GM20431 (cell line): ENCODE measurements around the gene UBA1.

Experiments
- in situ Hi-C: fragments of 300-500 bp; cut with MseI, MboI; formaldehyde crosslinking; loops from one replicate; pipeline ENCODE4 v1.15.0; 2020; ENCODE audit warnings: low sequenced_read_pairs; ENCODE audit not compliant: unreplicated experiment

Gene UBA1

DNA sequence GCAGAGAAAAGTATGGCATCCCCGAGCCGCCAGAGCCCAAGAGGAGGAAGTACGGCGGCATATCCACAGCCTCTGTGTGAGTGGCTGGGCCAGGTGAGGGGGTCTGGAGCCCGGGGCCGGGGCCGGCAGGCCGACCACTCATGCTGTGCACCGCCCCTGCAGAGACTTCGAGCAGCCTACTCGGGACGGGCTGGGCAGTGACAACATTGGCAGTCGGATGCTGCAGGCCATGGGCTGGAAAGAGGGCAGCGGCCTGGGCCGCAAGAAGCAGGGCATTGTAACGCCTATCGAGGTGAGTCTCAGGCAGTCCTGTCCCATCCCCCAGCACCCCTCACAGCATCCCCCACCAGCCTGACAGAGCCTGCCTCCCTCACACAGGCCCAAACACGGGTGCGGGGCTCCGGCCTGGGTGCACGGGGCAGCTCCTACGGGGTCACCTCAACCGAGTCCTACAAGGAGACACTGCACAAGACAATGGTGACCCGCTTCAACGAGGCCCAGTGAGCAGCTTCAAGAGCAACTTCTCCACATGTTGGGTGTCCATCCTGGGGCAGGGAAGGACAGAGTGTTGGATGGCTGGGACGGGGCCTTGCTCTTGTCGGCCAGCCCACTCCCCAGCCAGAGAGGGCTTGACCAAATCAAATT lies 7.4 kb upstream of the UBA1 start:
- in situ Hi-C loops: no loop called here

DNA sequence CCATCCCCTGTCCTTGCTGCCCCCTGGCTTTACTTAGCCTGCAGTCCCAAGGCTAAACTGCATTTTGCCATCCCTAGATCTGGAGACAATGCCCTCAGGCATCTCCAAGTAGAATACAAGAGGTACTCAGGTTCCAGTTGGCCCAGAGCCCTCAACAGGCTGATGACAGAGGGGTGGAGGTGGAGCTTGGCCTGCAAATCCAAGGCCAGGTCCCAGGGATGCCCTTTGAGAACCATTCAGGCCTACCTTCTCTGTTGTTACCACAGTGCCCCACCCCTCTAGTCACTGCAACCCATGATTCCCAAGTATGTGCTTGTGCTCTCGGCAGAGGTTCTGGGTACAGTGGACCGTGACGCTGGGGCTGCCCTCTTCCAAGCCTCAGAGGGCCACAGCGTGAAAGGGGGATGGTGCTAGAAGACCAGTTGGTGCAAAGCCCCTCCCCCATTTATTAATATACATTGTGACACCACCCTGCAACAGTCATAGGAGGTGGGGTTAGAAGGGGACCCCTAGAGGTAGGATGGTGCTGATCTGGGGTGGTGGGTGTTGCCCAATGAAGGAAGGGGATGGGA lies 6.4 kb upstream of the UBA1 start:
- in situ Hi-C loops: no loop called here

GRCh38 chrX:47189906-47190305 lies 3.7 kb upstream of the UBA1 start:
- in situ Hi-C loops: no loop called here

- in situ Hi-C loops: no loop called here
These were observed 3.0 kb upstream of the UBA1 start for GRCh38 chrX:47190445-47191269.

- in situ Hi-C loops: no loop called here
These were observed 2.3 kb upstream of the UBA1 start for GRCh38 chrX:47191331-47191730.

GRCh38 chrX:47191806-47192401 lies 1.7 kb upstream of the UBA1 start:
- in situ Hi-C loops: no loop called here

DNA sequence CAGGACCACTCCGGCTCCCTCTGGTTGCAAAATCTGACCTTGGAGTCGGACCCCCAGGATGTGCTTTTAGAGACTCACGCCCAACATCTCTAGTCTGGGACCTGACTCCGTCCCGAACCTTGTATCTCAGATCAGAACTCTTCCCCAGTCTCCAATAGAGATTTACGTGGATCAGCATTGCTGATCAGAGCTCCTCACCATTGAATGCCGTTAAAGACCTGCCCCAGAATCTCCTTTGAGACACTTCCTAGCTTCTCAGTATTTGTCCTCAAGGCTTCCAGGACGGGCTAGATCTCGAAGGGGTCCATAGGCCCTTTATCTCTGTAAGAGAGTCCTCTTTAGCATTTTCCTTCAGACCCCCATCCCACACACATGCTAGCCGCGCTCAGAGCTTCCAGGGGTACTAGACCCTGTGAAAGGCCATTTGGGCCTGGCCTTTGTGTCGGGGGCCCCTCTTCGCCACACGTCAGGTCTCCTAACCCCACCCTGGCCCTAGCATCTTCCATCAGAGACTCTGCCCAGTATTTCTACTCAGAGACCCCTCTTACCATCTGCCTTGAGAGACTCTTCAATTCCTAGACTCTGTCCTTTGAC lies 662 bp downstream of the UBA1 start:
- in situ Hi-C loops: no loop called here

GRCh38 chrX:47196098-47196497 lies 2.5 kb downstream of the UBA1 start:
- in situ Hi-C loops: no loop called here

DNA sequence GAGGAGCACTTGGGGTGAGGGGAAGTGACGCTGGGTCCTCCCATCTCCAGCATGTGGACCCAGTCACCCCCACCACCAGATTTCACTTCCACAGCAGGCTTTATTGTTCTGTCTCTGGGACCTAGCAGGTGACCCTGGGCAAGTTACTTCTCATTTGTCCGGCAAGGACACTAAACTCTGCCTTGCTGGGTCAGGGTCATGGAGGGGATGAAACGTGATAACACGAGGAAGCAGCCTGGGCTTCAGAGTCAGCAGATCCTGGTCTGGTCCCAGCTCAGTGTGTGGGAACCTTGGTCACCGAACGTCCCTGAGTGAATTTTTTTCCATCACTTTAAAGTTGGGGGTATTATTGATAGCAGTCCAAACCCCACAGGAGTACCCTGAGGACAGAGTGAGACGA lies 3.9 kb downstream of the UBA1 start:
- in situ Hi-C loops: no loop called here

- in situ Hi-C loops: no loop called here
These were observed 4.5 kb downstream of the UBA1 start for GRCh38 chrX:47198026-47198686.

DNA sequence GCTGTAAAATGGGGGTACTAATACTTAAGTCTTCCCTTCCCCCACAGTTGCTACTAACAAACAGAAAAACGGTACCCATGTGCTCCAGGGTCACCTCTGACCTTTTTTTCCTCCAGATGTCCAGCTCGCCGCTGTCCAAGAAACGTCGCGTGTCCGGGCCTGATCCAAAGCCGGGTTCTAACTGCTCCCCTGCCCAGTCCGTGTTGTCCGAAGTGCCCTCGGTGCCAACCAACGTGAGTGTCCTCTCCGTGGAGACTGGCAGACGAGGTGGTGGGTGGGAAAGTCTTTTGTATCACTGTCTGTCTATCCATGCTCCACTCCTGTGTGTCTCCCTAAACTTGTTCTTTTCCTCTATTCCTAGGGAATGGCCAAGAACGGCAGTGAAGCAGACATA lies 5.1 kb downstream of the UBA1 start:
- in situ Hi-C loops: no loop called here

DNA sequence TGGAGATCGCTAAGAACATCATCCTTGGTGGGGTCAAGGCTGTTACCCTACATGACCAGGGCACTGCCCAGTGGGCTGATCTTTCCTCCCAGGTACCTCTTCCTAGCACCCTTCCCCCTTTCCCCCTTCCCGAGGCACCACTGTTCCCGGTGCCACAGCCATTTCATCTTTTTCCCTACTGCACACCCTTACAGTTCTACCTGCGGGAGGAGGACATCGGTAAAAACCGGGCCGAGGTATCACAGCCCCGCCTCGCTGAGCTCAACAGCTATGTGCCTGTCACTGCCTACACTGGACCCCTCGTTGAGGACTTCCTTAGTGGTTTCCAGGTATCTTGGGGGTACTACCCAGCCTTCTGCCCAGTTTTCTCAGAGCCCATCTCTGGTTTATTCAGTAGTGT lies 5.7 kb downstream of the UBA1 start:
- in situ Hi-C loops: no loop called here

GRCh38 chrX:47200385-47201150 lies 6.9 kb downstream of the UBA1 start:
- in situ Hi-C loops: no loop called here

GRCh38 chrX:47201345-47201944 lies 7.8 kb downstream of the UBA1 start:
- in situ Hi-C loops: no loop called here

DNA sequence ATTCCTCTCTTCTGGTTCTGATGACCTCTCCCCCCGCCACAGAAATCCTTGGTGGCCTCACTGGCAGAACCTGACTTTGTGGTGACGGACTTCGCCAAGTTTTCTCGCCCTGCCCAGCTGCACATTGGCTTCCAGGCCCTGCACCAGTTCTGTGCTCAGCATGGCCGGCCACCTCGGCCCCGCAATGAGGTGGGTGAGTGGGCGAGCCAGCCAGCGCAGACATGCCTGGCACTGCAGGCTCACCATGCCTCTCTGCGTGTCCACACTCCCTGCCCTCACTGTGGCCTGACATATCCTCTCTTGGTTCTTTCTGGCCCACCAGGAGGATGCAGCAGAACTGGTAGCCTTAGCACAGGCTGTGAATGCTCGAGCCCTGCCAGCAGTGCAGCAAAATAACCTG lies 8.7 kb downstream of the UBA1 start:
- in situ Hi-C loops: no loop called here

- in situ Hi-C loops: no loop called here
These were observed 9.2 kb downstream of the UBA1 start for GRCh38 chrX:47202877-47203276.

GRCh38 chrX:47204970-47205369 lies 11.3 kb downstream of the UBA1 start:
- in situ Hi-C loops: no loop called here

GRCh38 chrX:47206316-47206715 lies 12.7 kb downstream of the UBA1 start:
- in situ Hi-C loops: no loop called here

DNA sequence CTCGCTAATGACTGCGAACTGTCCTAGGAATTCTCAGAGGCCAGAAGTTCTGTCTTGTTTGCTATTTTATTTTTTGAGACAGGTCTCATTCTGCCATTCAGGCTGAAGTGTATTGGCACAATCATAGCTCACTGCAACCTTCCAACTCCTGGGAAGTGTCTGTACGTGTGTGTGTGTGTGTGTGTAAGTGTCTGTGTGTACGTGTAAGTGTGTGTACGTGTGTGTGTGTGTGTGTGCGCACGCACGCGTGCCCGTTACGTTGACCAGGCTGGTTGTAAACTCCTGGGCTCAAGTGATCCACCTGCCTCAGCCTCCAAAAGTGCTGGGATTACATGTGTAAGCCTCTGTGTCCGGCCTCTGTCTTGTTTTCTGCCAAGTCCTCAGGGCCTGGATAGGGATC lies 14.5 kb downstream of the UBA1 start:
- in situ Hi-C loops: no loop called here
